Smooth muscle cell (in vitro differentiated cells): ENCODE results near the gene SYTL3. TPM values are rescaled to one million over a fixed set of nuclear protein-coding genes. Genes with fewer than 3 reads are reported as not detected.

Source experiments
- DNase-seq: peaks from one replicate; lab custom pipeline; 2025; ENCODE audit not compliant: unreplicated experiment; lab: John Stamatoyannopoulos, UW
- H2AFZ ChIP-seq: fragments of 200-600 bp; sonication (generic); 2 replicates; pipeline ENCODE4 v1.6.0; 2016; ENCODE audit warnings: antibody characterized with exemption, low read depth, mild to moderate bottlenecking
- H3F3A ChIP-seq: fragments of 200-600 bp; sonication (generic); 2 replicates; pipeline ENCODE4 v1.6.0; 2017; ENCODE audit warnings: antibody characterized with exemption, low read depth
- H3K27ac ChIP-seq: fragments of 200-600 bp; sonication (generic); 2 replicates; pipeline ENCODE4 v1.5.1; 2016; ENCODE audit warnings: low read depth, mild to moderate bottlenecking
- H3K27me3 ChIP-seq: fragments of 200-600 bp; sonication (generic); 2 replicates; pipeline ENCODE4 v1.6.1; 2016; ENCODE audit warnings: low read depth, mild to moderate bottlenecking
- H3K36me3 ChIP-seq: fragments of 200-600 bp; sonication (generic); 2 replicates; pipeline ENCODE4 v1.5.1; 2016; ENCODE audit warnings: low read depth
- H3K4me1 ChIP-seq: fragments of 200-600 bp; sonication (generic); 2 replicates; pipeline ENCODE4 v1.5.1; 2016; ENCODE audit warnings: low read depth
- H3K4me2 ChIP-seq: fragments of 200-600 bp; sonication (generic); 2 replicates; pipeline ENCODE4 v1.6.0; 2016; ENCODE audit warnings: mild to moderate bottlenecking
- H3K4me3 ChIP-seq: fragments of 200-600 bp; sonication (generic); 2 replicates; pipeline ENCODE4 v1.5.1; 2016; ENCODE audit warnings: mild to moderate bottlenecking
- H3K79me2 ChIP-seq: fragments of 200-600 bp; sonication (generic); 2 replicates; pipeline ENCODE4 v1.6.0; 2016; ENCODE audit warnings: low read depth, mild to moderate bottlenecking
- H3K9ac ChIP-seq: fragments of 200-600 bp; sonication (generic); 2 replicates; pipeline ENCODE4 v1.6.0; 2016; ENCODE audit warnings: low read depth
- H3K9me3 ChIP-seq: fragments of 200-600 bp; sonication (generic); replicated peaks from 2 replicates; pipeline ENCODE4 v1.5.1; 2016; ENCODE audit warnings: low read depth
- H4K20me1 ChIP-seq: fragments of 200-600 bp; sonication (generic); 2 replicates; pipeline ENCODE4 v1.6.0; 2016; ENCODE audit warnings: low read depth
- WGBS: methylation state at CpG from one replicate; pipeline ENCODE4 v1.1.7; 2016; ENCODE audit warnings: low lambda C conversion rate; 5-methylcytosine and 5-hydroxymethylcytosine counted together
- polyA plus RNA-seq: library from polyadenylated mRNA; unstranded; fragments of >200 nt; fragmentation: Nextera tagmentation; extraction: Ambion mirVana; gene quantifications from 2 replicates; pipeline ENCODE4 v1.2.1, GENCODE V29; 2016
- total RNA-seq: library from RNA; depleted of rRNA; stranded (reverse); fragments of >200 nt; gene quantifications from 2 replicates; pipeline ENCODE4 v1.2.3, GENCODE V29; 2014
- TF ChIP-seq, protein P1 (sequence below): fragments of 200-600 bp; sonication (generic); IDR thresholded peaks from 2 replicates; pipeline ENCODE4 v1.5.1; 2017; ENCODE audit warnings: borderline replicate concordance, mild to moderate bottlenecking, antibody characterized with exemption; ENCODE audit not compliant: insufficient read depth, poor library complexity, severe bottlenecking

The SYTL3 gene
- total and polyA plus RNA-seq, 2 experiments from 2014 or later, result 0.13 to 1.2 TPM

DNA sequence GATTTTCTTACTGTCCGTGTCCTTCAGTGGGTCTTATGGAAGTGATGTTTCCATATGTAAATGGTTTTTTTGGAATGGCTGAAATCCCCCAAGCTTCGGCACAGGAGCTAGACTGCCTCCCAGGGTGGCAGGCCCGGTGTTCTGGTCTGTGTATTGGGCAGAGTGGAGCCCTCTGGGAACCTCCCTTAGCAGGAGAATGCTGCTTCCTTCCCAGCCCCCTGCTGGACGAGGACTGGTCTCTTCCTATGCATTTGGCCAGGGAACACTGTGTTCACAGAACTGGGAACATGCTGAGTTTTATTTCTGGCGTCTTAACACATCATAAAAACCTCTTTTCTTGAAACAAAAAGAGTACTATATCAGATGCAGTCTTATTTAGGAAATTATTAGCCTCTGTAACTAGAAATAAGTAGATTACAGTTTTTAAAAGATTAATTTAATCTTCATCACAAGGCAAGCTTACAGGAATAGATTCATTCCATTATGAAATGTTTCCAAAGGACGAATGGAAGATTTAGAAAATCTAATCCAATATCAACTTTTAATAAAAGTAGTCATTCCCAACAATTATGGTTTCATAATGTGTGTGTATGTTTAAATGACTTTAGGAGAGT, 56.6 kb downstream of the SYTL3 start:
- Histone ChIP-seq H3K79me2 (no peaks in the 10 kb centered on the region), H4K20me1 (no peaks in the 10 kb centered on the region), H2AFZ (no peak overlapping the region), H3F3A (peaks cover 9% of the 10 kb centered on the region), H3K9me3 (no peaks in the 10 kb centered on the region), H3K4me3 (no peak overlapping the region), H3K4me1 (peaks cover 11% of the 10 kb centered on the region), H3K36me3 (no peaks in the 10 kb centered on the region), H3K9ac (no peak overlapping the region), H3K4me2 (peak overlapping the region; percentile 73), H3K27me3 (no peaks in the 10 kb centered on the region), H3K27ac (peak overlapping the region; percentile 65)
- 20% methylated on average over 6 of the region's 6 CpGs for WGBS
- DNase-seq, result no peak
- TF ChIP-seq, protein P1, sequence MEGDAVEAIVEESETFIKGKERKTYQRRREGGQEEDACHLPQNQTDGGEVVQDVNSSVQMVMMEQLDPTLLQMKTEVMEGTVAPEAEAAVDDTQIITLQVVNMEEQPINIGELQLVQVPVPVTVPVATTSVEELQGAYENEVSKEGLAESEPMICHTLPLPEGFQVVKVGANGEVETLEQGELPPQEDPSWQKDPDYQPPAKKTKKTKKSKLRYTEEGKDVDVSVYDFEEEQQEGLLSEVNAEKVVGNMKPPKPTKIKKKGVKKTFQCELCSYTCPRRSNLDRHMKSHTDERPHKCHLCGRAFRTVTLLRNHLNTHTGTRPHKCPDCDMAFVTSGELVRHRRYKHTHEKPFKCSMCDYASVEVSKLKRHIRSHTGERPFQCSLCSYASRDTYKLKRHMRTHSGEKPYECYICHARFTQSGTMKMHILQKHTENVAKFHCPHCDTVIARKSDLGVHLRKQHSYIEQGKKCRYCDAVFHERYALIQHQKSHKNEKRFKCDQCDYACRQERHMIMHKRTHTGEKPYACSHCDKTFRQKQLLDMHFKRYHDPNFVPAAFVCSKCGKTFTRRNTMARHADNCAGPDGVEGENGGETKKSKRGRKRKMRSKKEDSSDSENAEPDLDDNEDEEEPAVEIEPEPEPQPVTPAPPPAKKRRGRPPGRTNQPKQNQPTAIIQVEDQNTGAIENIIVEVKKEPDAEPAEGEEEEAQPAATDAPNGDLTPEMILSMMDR, result peak; percentile 48

DNA sequence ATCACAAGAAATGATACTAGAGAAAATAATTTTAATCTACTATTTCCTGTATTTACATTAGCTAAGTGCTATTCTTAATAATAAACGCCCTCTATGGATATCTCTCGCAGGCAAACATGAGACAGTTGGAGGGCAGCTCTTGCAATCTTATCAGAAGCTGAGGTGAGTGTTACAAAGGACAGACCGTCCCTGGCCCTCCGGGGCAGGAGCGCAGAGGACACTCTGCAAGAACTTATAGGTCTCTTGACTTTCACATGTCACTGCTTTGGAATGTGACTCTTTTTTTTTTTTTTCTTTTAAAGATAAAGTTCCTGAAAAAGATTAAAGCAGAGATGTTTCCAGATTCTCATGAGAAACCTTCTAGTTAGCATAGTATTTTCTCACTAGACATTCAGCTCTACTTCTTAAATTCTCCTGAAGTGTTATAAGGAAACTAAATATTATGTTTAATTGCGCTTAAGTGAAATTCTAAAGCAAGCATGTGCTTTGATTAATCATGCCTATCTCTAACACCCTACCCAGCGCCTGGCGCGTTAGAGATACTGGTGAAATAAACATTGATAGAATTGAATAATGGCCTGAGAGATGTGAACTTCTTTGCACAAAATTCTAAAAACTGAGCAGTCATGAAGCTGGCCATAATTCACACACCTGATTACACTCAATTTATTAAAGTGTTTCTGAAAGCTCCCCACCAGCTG, 57.4 kb downstream of the SYTL3 start:
- DNase-seq, result no peak
- Histone ChIP-seq H3K27me3 (no peaks in the 10 kb centered on the region), H4K20me1 (no peaks in the 10 kb centered on the region), H3F3A (peaks cover 9% of the 10 kb centered on the region), H2AFZ (no peak overlapping the region), H3K4me3 (no peak overlapping the region), H3K79me2 (no peaks in the 10 kb centered on the region), H3K4me2 (peak overlapping the region; percentile 73), H3K27ac (peak overlapping the region; percentile 65), H3K9me3 (no peaks in the 10 kb centered on the region), H3K4me1 (peaks cover 11% of the 10 kb centered on the region), H3K9ac (peak overlapping the region; percentile 33), H3K36me3 (no peaks in the 10 kb centered on the region)
- WGBS, result 12% methylated on average over 9 of the region's 9 CpGs
- TF ChIP-seq, protein P1, result no peak

DNA sequence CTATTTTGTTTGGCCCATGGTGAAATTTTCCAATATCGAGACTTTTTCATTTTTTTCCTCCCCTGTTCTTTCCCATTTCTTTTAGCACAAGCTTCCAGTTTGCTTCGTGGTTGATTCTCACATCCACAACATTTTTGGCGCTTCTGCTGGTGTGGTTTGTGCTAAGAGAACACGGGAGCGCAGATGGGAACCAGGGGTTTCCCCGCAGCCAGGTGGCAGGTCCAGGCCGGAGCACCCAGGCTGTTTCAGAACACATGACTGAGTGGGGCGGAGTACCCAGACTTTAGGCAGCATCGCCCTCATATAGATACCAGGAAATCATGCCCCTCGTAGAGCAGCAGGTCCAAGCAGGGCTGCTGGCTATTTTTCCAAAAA, 58.0 kb downstream of the SYTL3 start:
- peak overlapping the region; percentile 73 for H3K4me2 ChIP-seq
- no peaks in the 10 kb centered on the region for H3K36me3 ChIP-seq
- H2AFZ ChIP-seq, result no peak overlapping the region
- H3F3A ChIP-seq, result peaks cover 9% of the 10 kb centered on the region
- no peaks in the 10 kb centered on the region for H3K27me3 ChIP-seq
- TF ChIP-seq, protein P1, result no peak
- WGBS, result 62% methylated on average over 10 of the region's 10 CpGs
- H4K20me1 ChIP-seq, result no peaks in the 10 kb centered on the region
- no peaks in the 10 kb centered on the region for H3K9me3 ChIP-seq
- H3K27ac ChIP-seq, result peak overlapping the region; percentile 65
- no peak for DNase-seq
- H3K4me1 ChIP-seq, result peaks cover 11% of the 10 kb centered on the region
- H3K9ac ChIP-seq, result peak overlapping the region; percentile 33
- no peak overlapping the region for H3K4me3 ChIP-seq
- H3K79me2 ChIP-seq, result no peaks in the 10 kb centered on the region
